Lower lobe of right lung (tissue), 2 donors: ENCODE measurements around the gene CD72. TPM values are rescaled to one million over a fixed set of nuclear protein-coding genes. Genes with fewer than 3 reads are reported as not detected.
"Not testable (repeated sequence)": the region's sequence is repeated elsewhere in the genome, so short reads cannot be mapped to it uniquely, and the experiment has no call there.

Experiments used
- ATAC-seq, 2 donors: fragments of 200-7000 bp; cut with Tn5 transposase; one replicate each; pipeline ENCODE4 v1.9.1; 2020 to 2022; ENCODE audit warnings: mild to moderate bottlenecking in 2 of 2, moderate library complexity in 2 of 2
- DNase-seq: peaks from one replicate; pipeline ENCODE4 v3.0.0-alpha.2; 2020
- H3K27ac ChIP-seq: fragments of 200-600 bp; one replicate; pipeline ENCODE4 v1.8.0; 2022
- H3K27me3 ChIP-seq: fragments of 200-600 bp; one replicate; pipeline ENCODE4 v1.8.0; 2022; ENCODE audit warnings: low read depth
- H3K36me3 ChIP-seq: fragments of 200-600 bp; one replicate; pipeline ENCODE4 v1.8.0; 2022; ENCODE audit warnings: mild to moderate bottlenecking
- H3K4me1 ChIP-seq: fragments of 200-600 bp; one replicate; pipeline ENCODE4 v1.8.0; 2022
- H3K4me3 ChIP-seq: fragments of 200-600 bp; one replicate; pipeline ENCODE4 v1.8.0; 2022; ENCODE audit warnings: mild to moderate bottlenecking
- H3K9me3 ChIP-seq: fragments of 200-600 bp; one replicate; pipeline ENCODE4 v1.8.0; 2022
- CTCF ChIP-seq: fragments of 200-600 bp; IDR thresholded peaks from one replicate; pipeline ENCODE4 v1.8.0; 2022; ENCODE audit warnings: antibody characterized with exemption, mild to moderate bottlenecking
- intact Hi-C: fragments of 100-400 bp; cut with DNase I; formaldehyde crosslinking; loops from one replicate; pipeline ENCODE4 v1.11.0; 2022
- total RNA-seq: library from RNA; stranded (reverse); fragmentation: NEBNext Ultra II Directional; extraction: Animal tissue kit (Norgen Biotek cat#: 25700); gene quantifications from one replicate; pipeline ENCODE4 v1.2.1, GENCODE V29; 2021
- donor health status: DM: no; HTN: yes; CAD: no; lungs with severe emphysema.

Gene CD72
- total RNA-seq, 1 donor from 2014 or later, result 4.5 TPM

DNA sequence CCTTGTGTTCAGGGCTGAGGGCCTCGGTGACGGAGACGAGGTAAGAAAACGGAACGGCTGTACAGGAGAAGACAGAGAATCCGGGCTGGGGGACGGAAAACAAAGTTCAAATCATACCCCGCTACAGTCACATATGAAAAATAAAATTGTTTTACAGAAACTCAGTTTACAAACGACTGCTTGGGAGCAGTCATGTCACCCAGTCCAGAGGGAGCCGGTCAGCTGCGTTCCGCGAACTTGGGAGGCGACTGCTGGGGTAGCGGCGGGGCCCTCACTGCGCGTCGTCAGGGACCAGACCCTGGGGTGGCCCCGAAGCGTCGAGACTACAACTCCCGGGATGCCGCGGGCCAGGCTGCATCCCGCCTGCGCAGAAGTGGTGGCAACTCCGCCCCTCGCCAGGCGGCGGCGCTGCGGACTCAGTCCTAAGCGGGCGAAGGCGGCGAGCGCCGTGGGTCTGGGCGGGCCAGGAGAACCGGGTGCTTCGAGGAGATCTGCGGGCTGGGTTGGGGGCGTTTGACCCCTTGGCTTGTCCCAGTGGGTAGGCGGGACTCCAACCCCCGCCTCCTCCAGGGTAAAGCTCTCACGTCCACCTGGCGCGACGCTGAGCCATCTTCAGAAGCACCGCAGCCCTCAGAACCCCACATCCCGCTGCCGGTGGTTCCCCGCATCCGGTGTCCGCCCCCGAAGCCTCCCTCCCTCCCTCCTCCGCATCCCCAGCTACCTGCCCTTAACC is 28.5 kb upstream of the CD72 start:
- ATAC-seq, result peak; percentile 98
- Histone ChIP-seq H3K4me1 (peaks cover 40% of the 10 kb centered on the region), H3K4me3 (peak overlapping the region; percentile 68), H3K9me3 (no peaks in the 10 kb centered on the region), H3K36me3 (no peaks in the 10 kb centered on the region), H3K27me3 (no peaks in the 10 kb centered on the region), H3K27ac (peak overlapping the region; percentile 90)
- intact Hi-C loops, result no loop called here
- TF ChIP-seq CTCF, result peak; percentile 98
- peak; percentile 96 for DNase-seq

DNA sequence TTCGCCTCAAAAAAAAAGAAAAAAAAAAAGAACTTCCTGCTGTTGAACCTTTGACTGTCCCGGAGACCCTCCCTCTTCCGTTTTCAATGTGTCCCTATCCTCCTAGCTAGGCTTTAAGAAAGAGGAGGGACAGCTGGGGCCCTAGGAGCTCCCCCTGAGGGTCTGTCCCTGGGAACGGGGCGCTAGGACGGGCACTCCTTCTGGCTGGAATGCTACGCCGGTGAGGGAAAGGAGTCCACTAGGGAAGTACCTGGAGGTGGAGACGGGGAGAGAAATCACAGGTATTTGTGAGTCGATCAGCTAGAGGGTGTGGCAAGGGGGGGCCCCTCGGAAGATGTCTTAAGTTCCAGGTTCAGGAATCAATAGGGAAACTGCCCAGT is 27.9 kb upstream of the CD72 start:
- Histone ChIP-seq H3K27ac (peak overlapping the region; percentile 90), H3K4me3 (peak overlapping the region; percentile 68), H3K36me3 (no peaks in the 10 kb centered on the region), H3K27me3 (no peaks in the 10 kb centered on the region), H3K9me3 (no peaks in the 10 kb centered on the region), H3K4me1 (peaks cover 40% of the 10 kb centered on the region)
- intact Hi-C loops, result no loop called here
- DNase-seq (peak; percentile 62), ATAC-seq (peak; percentile 72 to 79)
- TF ChIP-seq CTCF, result no peak

GRCh38 chr9:35645736-35646135 is 27.5 kb upstream of the CD72 start:
- H3K27me3 ChIP-seq, ATAC-seq, H3K9me3 ChIP-seq, intact Hi-C loops, DNase-seq, H3K36me3 ChIP-seq: not testable (repeated sequence)
- Histone ChIP-seq H3K27ac (peak overlapping the region; percentile 90), H3K4me1 (peaks cover 40% of the 10 kb centered on the region), H3K4me3 (peak overlapping the region; percentile 68)

GRCh38 chr9:35643046-35643445 is 24.8 kb upstream of the CD72 start:
- no peak for ATAC-seq
- no peak for DNase-seq
- Histone ChIP-seq H3K36me3 (no peaks in the 10 kb centered on the region), H3K4me1 (peaks cover 27% of the 10 kb centered on the region), H3K27me3 (no peaks in the 10 kb centered on the region), H3K4me3 (no peak overlapping the region), H3K9me3 (no peaks in the 10 kb centered on the region), H3K27ac (no peak overlapping the region)
- intact Hi-C loops, result no loop called here
- TF ChIP-seq CTCF, result no peak

DNA sequence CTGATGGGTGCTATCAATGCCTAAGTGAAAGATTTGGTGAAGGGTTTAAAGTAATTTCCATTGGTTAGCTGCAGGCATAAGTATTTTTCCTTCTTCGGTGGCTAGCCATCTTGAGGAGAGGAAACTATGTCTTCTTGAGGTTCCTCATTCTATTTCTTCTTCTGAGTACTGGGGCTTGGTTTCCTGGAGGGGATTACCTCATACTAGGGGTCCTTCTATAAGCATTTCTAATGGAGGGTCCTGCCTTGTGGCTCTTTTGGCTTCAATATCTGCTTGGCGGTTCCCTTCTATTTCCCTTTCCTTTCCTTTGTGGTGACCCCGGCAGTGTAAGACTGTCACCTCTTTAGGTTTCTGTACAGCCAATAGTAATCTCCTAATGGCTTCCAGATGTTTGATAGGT is 23.3 kb upstream of the CD72 start:
- H3K36me3 ChIP-seq, H3K27ac ChIP-seq, ATAC-seq, intact Hi-C loops, H3K4me3 ChIP-seq, DNase-seq, H3K27me3 ChIP-seq, H3K9me3 ChIP-seq: not testable (repeated sequence)
- peaks cover 29% of the 10 kb centered on the region for H3K4me1 ChIP-seq

DNA sequence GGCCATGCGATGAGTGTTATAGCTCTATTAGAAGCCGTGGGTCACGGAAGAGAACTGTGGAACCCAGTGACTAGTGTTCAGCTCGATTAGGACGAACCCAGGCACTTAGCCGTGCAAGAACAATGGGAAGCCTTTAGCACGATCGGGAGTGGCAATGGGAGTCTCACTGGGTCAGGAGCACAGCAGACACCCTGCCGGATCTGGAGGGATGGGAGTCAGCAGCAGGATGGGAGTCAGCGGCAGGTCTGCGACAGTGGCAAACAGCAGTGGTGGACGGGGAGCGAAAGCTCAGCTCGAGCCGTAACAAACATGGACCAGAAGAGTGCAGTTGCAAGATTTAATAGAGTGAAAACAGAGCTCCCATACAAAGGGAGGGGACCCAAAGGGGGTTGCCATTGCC is 22.2 kb upstream of the CD72 start:
- ATAC-seq, H3K36me3 ChIP-seq, DNase-seq, H3K27me3 ChIP-seq, H3K27ac ChIP-seq, intact Hi-C loops, H3K9me3 ChIP-seq, H3K4me3 ChIP-seq: not testable (repeated sequence)
- peaks cover 30% of the 10 kb centered on the region for H3K4me1 ChIP-seq

DNA sequence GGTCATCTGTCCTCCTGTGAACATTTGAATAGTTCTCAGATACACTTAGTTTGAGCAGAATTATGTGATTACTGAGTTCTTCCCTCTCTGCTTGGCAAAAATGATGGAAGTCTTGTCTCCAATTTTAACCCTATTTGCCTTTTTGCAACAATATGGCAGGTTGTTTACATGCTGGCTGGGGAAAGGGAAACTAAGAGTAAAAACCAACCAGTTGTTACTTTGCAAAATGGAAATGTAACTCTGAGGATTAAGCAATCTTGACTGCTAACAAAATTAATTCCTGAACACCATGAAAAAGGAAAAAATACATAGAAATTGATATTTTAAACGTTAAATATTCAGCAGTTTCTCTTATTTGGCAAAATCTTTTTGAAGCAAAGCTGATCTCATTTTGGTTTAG is 21.4 kb upstream of the CD72 start:
- H3K4me3 ChIP-seq, result no peak overlapping the region
- H3K27me3 ChIP-seq, result no peaks in the 10 kb centered on the region
- no peak overlapping the region for H3K27ac ChIP-seq
- no peak for TF ChIP-seq CTCF
- peaks cover 25% of the 10 kb centered on the region for H3K4me1 ChIP-seq
- H3K9me3 ChIP-seq, result no peaks in the 10 kb centered on the region
- ATAC-seq (no peak), DNase-seq (no peak)
- intact Hi-C loops, result no loop called here
- H3K36me3 ChIP-seq, result no peaks in the 10 kb centered on the region

- H3K9me3 ChIP-seq, H3K4me3 ChIP-seq, H3K27ac ChIP-seq, intact Hi-C loops, H3K27me3 ChIP-seq, ATAC-seq, DNase-seq, H3K36me3 ChIP-seq: not testable (repeated sequence)
- H3K4me1 ChIP-seq, result peaks cover 20% of the 10 kb centered on the region
Measured at GRCh38 chr9:35639225-35639624, 21.0 kb upstream of the CD72 start.

- H3K27ac ChIP-seq, H3K9me3 ChIP-seq, H3K4me3 ChIP-seq, intact Hi-C loops, H3K36me3 ChIP-seq, DNase-seq, H3K27me3 ChIP-seq, ATAC-seq: not testable (repeated sequence)
- peaks cover 19% of the 10 kb centered on the region for H3K4me1 ChIP-seq
Measured at GRCh38 chr9:35638751-35639150, 20.5 kb upstream of the CD72 start.

DNA sequence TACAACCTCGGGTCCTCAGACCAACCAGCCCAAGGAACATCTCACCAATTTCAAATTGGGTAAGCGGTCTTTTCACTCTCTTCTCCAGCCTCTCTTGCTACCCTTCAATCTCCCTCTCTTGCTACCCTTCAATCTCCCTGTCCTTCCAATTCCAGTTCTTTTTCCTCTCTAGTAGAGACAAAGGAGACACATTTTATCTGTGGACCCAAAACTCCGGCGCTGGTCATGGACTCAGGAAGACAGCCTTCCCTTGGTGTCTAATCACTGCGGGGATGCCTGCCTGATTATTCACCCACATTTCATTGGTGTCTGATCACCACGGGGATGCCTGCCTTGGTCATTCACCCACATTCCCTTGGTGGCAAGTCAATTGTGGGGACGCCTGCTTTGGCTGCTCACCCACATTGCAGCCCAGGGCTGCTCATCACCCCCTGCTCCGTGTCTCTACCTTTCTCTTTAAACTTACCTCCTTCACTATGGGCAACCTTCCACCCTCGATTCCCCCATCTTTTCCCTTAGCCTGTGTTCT is 19.3 kb upstream of the CD72 start:
- H3K4me1 ChIP-seq, result peaks cover 19% of the 10 kb centered on the region
- H3K27me3 ChIP-seq, H3K4me3 ChIP-seq, DNase-seq, H3K9me3 ChIP-seq, H3K27ac ChIP-seq, intact Hi-C loops, ATAC-seq, H3K36me3 ChIP-seq: not testable (repeated sequence)
